Endodermal cell (in vitro differentiated cells): ENCODE data around the gene DHRS7B. TPM values are rescaled to one million over a fixed set of nuclear protein-coding genes. Genes with fewer than 3 reads are reported as not detected.

Experiments used
- DNase-seq: peaks from one replicate; pipeline ENCODE4 v3.0.0-alpha.2; 2017
- H3K27ac ChIP-seq: 2 replicates; pipeline ENCODE4 v1.5.1; 2013; ENCODE audit warnings: mild to moderate bottlenecking, low read depth, low read length, moderate library complexity
- H3K27me3 ChIP-seq: 2 replicates; pipeline ENCODE4 v1.6.1; 2013; ENCODE audit warnings: mild to moderate bottlenecking, low read length, moderate library complexity; ENCODE audit not compliant: insufficient read depth, control insufficient read depth, poor library complexity, severe bottlenecking
- H3K36me3 ChIP-seq: 2 replicates; pipeline ENCODE4 v1.7.0; 2013; ENCODE audit warnings: mild to moderate bottlenecking, low read length, moderate library complexity; ENCODE audit not compliant: control insufficient read depth, insufficient read depth
- H3K4me1 ChIP-seq: one replicate; pipeline ENCODE4 v1.7.0; 2013; ENCODE audit warnings: low read length; ENCODE audit not compliant: control insufficient read depth, insufficient read depth
- H3K4me3 ChIP-seq: 2 replicates; pipeline ENCODE4 v1.5.1; 2013; ENCODE audit warnings: mild to moderate bottlenecking, low read length, moderate library complexity
- H3K9ac ChIP-seq: 2 replicates; pipeline ENCODE4 v1.6.1; 2013; ENCODE audit warnings: mild to moderate bottlenecking, low read length, moderate library complexity; ENCODE audit not compliant: poor library complexity, severe bottlenecking; ENCODE audit errors: extremely low read depth
- H3K9me3 ChIP-seq: 2 replicates; pipeline ENCODE4 v1.6.1; 2013; ENCODE audit warnings: mild to moderate bottlenecking, low read length, moderate library complexity; ENCODE audit not compliant: control insufficient read depth
- H3K27ac Mint-ChIP-seq: 2 replicates; pipeline ENCODE4 v1.8.0; 2020; ENCODE audit warnings: mixed read lengths
- H3K27me3 Mint-ChIP-seq: 2 replicates; pipeline ENCODE4 v1.8.0; 2021; ENCODE audit warnings: mild to moderate bottlenecking, mixed read lengths; ENCODE audit not compliant: insufficient read depth
- H3K36me3 Mint-ChIP-seq: 2 replicates; pipeline ENCODE4 v1.8.0; 2020; ENCODE audit warnings: low read depth, mixed read lengths
- H3K4me1 Mint-ChIP-seq: 2 replicates; pipeline ENCODE4 v1.8.0; 2020; ENCODE audit warnings: mixed read lengths
- H3K4me3 Mint-ChIP-seq: 2 replicates; pipeline ENCODE4 v1.8.0; 2020; ENCODE audit warnings: mild to moderate bottlenecking, moderate library complexity, mixed read lengths
- H3K9me3 Mint-ChIP-seq: 2 replicates; pipeline ENCODE4 v1.8.0; 2020; ENCODE audit warnings: mild to moderate bottlenecking, mixed read lengths
- WGBS, 2 experiments: methylation state at CpG; one replicate each; pipeline versions ENCODE4 v1.1.5 to v1.1.7; 2013; ENCODE audit warnings: missing lambda C conversion rate in 2 of 2, mixed read lengths in 1 of 2; ENCODE audit not compliant: insufficient coverage in 1 of 2, insufficient read length in 1 of 2; 5-methylcytosine and 5-hydroxymethylcytosine counted together
- total RNA-seq, 2 donors: library from RNA; stranded (reverse); fragmentation: NEBNext Ultra II Directional in 1 of 2; extraction: Animal tissue kit (Norgen Biotek cat#: 25700) in 1 of 2; gene quantifications; 2 replicates in 1 of 2; 3 replicates in 1 of 2; pipeline ENCODE4 v1.2.1, GENCODE V29; 2021
- TF ChIP-seq, protein P1 (sequence below): fragments of 200-600 bp; sonication (generic); conservative IDR thresholded peaks from 2 replicates; pipeline ENCODE4 v1.5.0; 2021; ENCODE audit warnings: antibody characterized with exemption, mild to moderate bottlenecking

Gene DHRS7B
- total RNA-seq, 2 donors from 2014 or later, result 20.8 to 24.2 TPM

DNA sequence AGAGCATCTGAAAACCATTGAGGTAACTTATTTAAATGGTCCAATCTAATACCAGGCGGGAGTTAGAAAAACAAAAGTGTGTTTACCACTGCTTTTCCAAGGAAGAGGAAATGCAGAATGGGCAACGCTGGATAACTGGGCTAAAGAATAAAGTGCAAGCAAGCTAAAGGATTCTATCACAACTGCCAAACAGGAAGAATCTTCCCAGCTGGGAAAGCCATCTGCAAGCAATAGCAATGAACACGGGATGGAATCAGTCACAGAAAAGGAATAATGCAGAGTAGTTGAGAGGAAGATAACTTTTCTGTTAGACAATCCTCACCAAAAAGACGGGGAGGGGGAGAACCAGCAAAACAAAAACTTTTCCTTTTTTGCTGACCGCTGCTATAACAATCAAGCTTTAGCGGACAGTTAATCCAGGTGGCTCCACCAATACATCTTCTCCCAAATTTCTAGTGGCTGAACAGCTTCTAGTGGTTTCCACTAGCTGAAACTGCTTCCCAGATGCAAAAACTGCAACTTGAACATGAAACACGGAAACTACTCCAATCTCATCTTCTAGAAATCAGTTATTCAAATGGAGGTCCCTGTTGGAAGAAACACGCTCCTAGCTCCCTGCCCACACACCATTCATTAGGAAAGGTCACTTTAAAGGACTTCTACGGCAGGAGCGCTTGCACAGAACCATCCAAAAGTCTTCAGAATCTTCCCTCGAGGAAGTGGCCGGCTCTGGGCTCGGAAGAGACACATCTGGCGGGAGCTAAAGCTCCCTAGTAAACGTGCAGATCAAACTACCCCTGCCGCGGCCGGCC is 86.3 kb downstream of the DHRS7B start:
- H3K36me3 ChIP-seq, result peaks cover 36% of the 10 kb centered on the region
- no peaks in the 10 kb centered on the region for H3K27me3 Mint-ChIP-seq
- 7 to 17% methylated on average over 11 to 18 of the region's 18 CpGs for WGBS, 2 experiments
- peak overlapping the region; percentile 83 for H3K4me3 Mint-ChIP-seq
- no peaks in the 10 kb centered on the region for H3K27me3 ChIP-seq
- H3K4me1 ChIP-seq, result peaks cover 22% of the 10 kb centered on the region
- peaks cover 19% of the 10 kb centered on the region for H3K36me3 Mint-ChIP-seq
- DNase-seq, result no peak
- TF ChIP-seq, protein P1, sequence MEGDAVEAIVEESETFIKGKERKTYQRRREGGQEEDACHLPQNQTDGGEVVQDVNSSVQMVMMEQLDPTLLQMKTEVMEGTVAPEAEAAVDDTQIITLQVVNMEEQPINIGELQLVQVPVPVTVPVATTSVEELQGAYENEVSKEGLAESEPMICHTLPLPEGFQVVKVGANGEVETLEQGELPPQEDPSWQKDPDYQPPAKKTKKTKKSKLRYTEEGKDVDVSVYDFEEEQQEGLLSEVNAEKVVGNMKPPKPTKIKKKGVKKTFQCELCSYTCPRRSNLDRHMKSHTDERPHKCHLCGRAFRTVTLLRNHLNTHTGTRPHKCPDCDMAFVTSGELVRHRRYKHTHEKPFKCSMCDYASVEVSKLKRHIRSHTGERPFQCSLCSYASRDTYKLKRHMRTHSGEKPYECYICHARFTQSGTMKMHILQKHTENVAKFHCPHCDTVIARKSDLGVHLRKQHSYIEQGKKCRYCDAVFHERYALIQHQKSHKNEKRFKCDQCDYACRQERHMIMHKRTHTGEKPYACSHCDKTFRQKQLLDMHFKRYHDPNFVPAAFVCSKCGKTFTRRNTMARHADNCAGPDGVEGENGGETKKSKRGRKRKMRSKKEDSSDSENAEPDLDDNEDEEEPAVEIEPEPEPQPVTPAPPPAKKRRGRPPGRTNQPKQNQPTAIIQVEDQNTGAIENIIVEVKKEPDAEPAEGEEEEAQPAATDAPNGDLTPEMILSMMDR, result no peak
- H3K9me3 Mint-ChIP-seq, result no peaks in the 10 kb centered on the region
- peak overlapping the region; percentile 92 for H3K9ac ChIP-seq
- peak overlapping the region; percentile 96 for H3K4me3 ChIP-seq
- peak overlapping the region; percentile 80 for H3K27ac ChIP-seq
- peaks cover 50% of the 10 kb centered on the region for H3K4me1 Mint-ChIP-seq
- H3K9me3 ChIP-seq, result no peaks in the 10 kb centered on the region
- peak overlapping the region; percentile 90 for H3K27ac Mint-ChIP-seq

DNA sequence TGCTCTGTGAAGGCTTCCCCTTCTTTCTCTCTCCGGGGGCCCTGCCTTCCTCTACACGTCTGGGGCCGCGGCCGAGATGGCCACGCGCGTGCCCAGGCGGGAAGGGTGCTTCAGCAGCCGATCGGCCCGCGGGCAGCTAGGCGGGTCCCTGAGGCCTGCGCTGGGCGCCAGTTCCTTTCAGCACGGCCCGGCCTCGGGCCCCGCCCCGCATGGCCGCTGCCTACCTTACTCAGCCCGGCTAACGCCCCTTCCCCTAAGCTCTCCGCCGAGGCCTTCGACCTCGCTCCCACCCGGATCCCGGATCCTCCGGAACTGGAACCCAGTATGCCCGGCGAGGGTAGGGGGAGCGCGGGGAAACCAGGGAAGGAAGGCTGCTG is 86.9 kb downstream of the DHRS7B start:
- DNase-seq, result no peak
- H3K27ac ChIP-seq, result peak overlapping the region; percentile 80
- WGBS, 2 experiments, result 0% methylated on average over 7 to 35 of the region's 35 CpGs
- H3K36me3 ChIP-seq, result peaks cover 31% of the 10 kb centered on the region
- H3K4me1 ChIP-seq, result peaks cover 23% of the 10 kb centered on the region
- Mint-ChIP-seq H3K4me3 (peak overlapping the region; percentile 83), H3K36me3 (peaks cover 15% of the 10 kb centered on the region), H3K9me3 (no peaks in the 10 kb centered on the region), H3K27me3 (no peaks in the 10 kb centered on the region), H3K27ac (peak overlapping the region; percentile 97), H3K4me1 (peaks cover 53% of the 10 kb centered on the region)
- peak overlapping the region; percentile 96 for H3K4me3 ChIP-seq
- peak overlapping the region; percentile 92 for H3K9ac ChIP-seq
- TF ChIP-seq, protein P1, result no peak
- no peaks in the 10 kb centered on the region for H3K9me3 ChIP-seq
- no peaks in the 10 kb centered on the region for H3K27me3 ChIP-seq

DNA sequence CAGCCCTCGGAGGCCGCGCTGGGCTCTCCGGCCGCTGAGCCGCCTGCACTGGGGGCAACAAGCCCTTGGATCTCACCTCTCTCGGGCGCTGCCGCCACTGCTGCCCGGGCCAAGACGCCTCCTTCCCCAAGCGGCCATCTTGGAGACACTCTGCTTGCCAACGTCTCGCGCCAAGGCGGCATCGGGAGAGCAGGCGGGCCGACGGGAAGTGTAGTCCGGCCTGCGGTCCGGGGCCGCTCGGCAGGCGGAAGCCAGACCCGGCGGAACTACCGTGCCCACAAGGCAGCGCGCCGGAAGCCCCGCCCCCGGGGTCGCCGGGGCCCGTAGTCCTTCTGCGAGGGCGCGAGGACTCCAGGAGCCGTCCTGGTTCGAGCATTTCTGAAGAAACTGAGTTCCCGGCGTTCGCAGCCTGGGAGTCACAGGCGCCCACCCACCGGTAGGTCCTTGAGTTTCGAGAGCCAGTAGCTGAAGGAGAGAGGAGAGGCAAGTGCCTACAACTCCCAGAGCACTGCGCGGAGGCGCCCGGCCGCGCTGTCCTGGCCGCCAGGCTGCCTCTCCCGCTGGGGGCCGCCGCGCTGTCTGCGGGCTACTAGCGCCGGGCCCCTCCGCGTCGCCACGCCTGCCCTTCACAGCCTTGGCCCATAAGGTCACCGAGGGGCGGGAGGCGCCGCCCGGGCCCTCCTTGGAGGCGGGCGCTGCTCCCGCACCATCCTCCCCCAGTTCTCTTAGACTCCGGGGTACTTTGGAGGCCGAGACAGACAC is 87.4 kb downstream of the DHRS7B start, which contains the start of gene TMEM11:
Gene TMEM11, minus strand, starts transcription at position 147 of the 762 bp plus-strand sequence. Its CDS starts 9 bp downstream, at position 138.
- TF ChIP-seq, protein P1, result peak; percentile 41
- 0% methylated on average over 21 to 76 of the region's 76 CpGs for WGBS, 2 experiments
- H3K9ac ChIP-seq, result peak within 1 kb of the TSS; percentile 92
- H3K9me3 ChIP-seq, result no peaks in the 10 kb centered on the region
- H3K4me3 ChIP-seq, result peak within 1 kb of the TSS; percentile 96
- H3K4me1 ChIP-seq, result peaks cover 23% of the 10 kb centered on the region
- peaks cover 11% of the 10 kb centered on the region for H3K36me3 Mint-ChIP-seq
- peak within 1 kb of the TSS; percentile 91 for H3K27ac ChIP-seq
- H3K27me3 Mint-ChIP-seq, result no peaks in the 10 kb centered on the region
- peak; percentile 99 for DNase-seq
- peak within 1 kb of the TSS; percentile 83 for H3K4me3 Mint-ChIP-seq
- peaks cover 53% of the 10 kb centered on the region for H3K4me1 Mint-ChIP-seq
- H3K27ac Mint-ChIP-seq, result peak within 1 kb of the TSS; percentile 97
- no peaks in the 10 kb centered on the region for H3K9me3 Mint-ChIP-seq
- H3K27me3 ChIP-seq, result no peaks in the 10 kb centered on the region
- H3K36me3 ChIP-seq, result peaks cover 25% of the 10 kb centered on the region
